HEK293 (cell line): Measurements from ENCODE around the gene ISY1.

Experiments used
- CTCF ChIA-PET: fragments of 350-600 bp; formaldehyde crosslinking; extraction: SDS; loops from one replicate; lab custom pipeline; 2021; ENCODE audit warnings: antibody characterized with exemption; lab: Yijun Ruan, JAX
- POLR2A ChIA-PET: fragments of 300-600 bp; formaldehyde crosslinking; extraction: SDS; loops from one replicate; lab custom pipeline; 2020; ENCODE audit warnings: antibody characterized with exemption, inconsistent platforms; lab: Yijun Ruan, JAX
- H3K27ac ChIP-seq: fragments of 200-500 bp; sonication (Bioruptor generic); 2 replicates; pipeline ENCODE4 v1.5.1; 2014; ENCODE audit warnings: low read depth, low read length, control low read depth, inconsistent platforms; ENCODE audit errors: extremely low read depth
- H3K36me3 ChIP-seq, 2 experiments: fragments of 200-500 bp in 1 of 2; sonication (Bioruptor generic) in 1 of 2; 1 replicate in 1 of 2; 2 replicates in 1 of 2; pipeline ENCODE4 v1.5.1; 2014 to 2017; ENCODE audit warnings: inconsistent platforms in 2 of 2, low read length in 2 of 2; ENCODE audit not compliant: control insufficient read depth in 2 of 2, insufficient read depth in 1 of 2
- H3K4me1 ChIP-seq: fragments of 200-500 bp; sonication (Bioruptor generic); 2 replicates; pipeline ENCODE4 v1.5.1; 2014; ENCODE audit warnings: mild to moderate bottlenecking, low read length, inconsistent platforms; ENCODE audit not compliant: control insufficient read depth, insufficient read depth
- H3K4me3 ChIP-seq: 2 replicates; pipeline ENCODE4 v1.5.1; 2011; ENCODE audit warnings: low read depth, mild to moderate bottlenecking, control low read depth, low read length, moderate library complexity
- H3K9me3 ChIP-seq: fragments of 200-500 bp; sonication (Bioruptor generic); 2 replicates; pipeline ENCODE4 v1.5.1; 2014; ENCODE audit warnings: low read depth, low read length, inconsistent platforms; ENCODE audit not compliant: control insufficient read depth, insufficient read depth
- BCL6B ChIP-seq: fragments of 450-650 bp; formaldehyde crosslinking; IDR thresholded peaks from 2 replicates; pipeline ENCODE4 v1.5.1; 2017; ENCODE audit warnings: missing biosample characterization, missing genetic modification characterization
- GFI1B ChIP-seq: fragments of 450-650 bp; formaldehyde crosslinking; IDR thresholded peaks from 2 replicates; pipeline ENCODE4 v1.5.1; 2016; ENCODE audit warnings: missing biosample characterization, missing genetic modification characterization
- HOXD13 ChIP-seq: sonication (generic); formaldehyde crosslinking; IDR thresholded peaks from 2 replicates; pipeline ENCODE4 v1.8.0; 2022; ENCODE audit warnings: missing genetic modification reagents, borderline replicate concordance
- KLF16 ChIP-seq: fragments of 450-650 bp; formaldehyde crosslinking; IDR thresholded peaks from 2 replicates; pipeline ENCODE4 v1.5.1; 2017; ENCODE audit warnings: missing biosample characterization, missing genetic modification characterization
- KLF7 ChIP-seq: fragments of 450-650 bp; formaldehyde crosslinking; IDR thresholded peaks from 2 replicates; pipeline ENCODE4 v1.5.1; 2016; ENCODE audit warnings: missing biosample characterization, missing genetic modification characterization, borderline replicate concordance
- MZF1 ChIP-seq: fragments of 450-650 bp; formaldehyde crosslinking; IDR thresholded peaks from 2 replicates; pipeline ENCODE4 v1.5.1; 2017; ENCODE audit warnings: missing biosample characterization, missing genetic modification characterization, borderline replicate concordance
- PRDM1 ChIP-seq: fragments of 450-650 bp; formaldehyde crosslinking; IDR thresholded peaks from 2 replicates; pipeline ENCODE4; 2016; ENCODE audit warnings: missing biosample characterization, missing genetic modification characterization
- PRDM10 ChIP-seq: fragments of 450-650 bp; formaldehyde crosslinking; IDR thresholded peaks from 2 replicates; pipeline ENCODE4 v1.5.1; 2016; ENCODE audit warnings: missing biosample characterization, missing genetic modification characterization
- SP2 ChIP-seq: fragments of 450-650 bp; formaldehyde crosslinking; IDR thresholded peaks from 2 replicates; pipeline ENCODE4 v1.5.1; 2016; ENCODE audit warnings: missing biosample characterization, missing genetic modification characterization
- ZBTB44 ChIP-seq: fragments of 450-650 bp; IDR thresholded peaks from 2 replicates; pipeline ENCODE4 v1.5.1; 2018; ENCODE audit warnings: missing biosample characterization, mild to moderate bottlenecking, missing genetic modification characterization
- ZNF114 ChIP-seq: fragments of 450-650 bp; formaldehyde crosslinking; IDR thresholded peaks from 2 replicates; pipeline ENCODE4 v1.5.0; 2017; ENCODE audit warnings: missing biosample characterization, missing genetic modification characterization
- ZNF138 ChIP-seq: fragments of 450-650 bp; formaldehyde crosslinking; IDR thresholded peaks from 2 replicates; pipeline ENCODE4 v1.5.1; 2016; ENCODE audit warnings: missing biosample characterization, missing genetic modification characterization, borderline replicate concordance
- ZNF18 ChIP-seq: fragments of 450-650 bp; formaldehyde crosslinking; IDR thresholded peaks from 2 replicates; pipeline ENCODE4 v1.5.1; 2016; ENCODE audit warnings: missing biosample characterization, missing genetic modification characterization
- ZNF221 ChIP-seq: fragments of 450-650 bp; formaldehyde crosslinking; IDR thresholded peaks from 2 replicates; pipeline ENCODE4 v1.5.1; 2017; ENCODE audit warnings: missing biosample characterization, missing genetic modification characterization, borderline replicate concordance
- ZNF426 ChIP-seq: fragments of 450-650 bp; formaldehyde crosslinking; IDR thresholded peaks from 2 replicates; pipeline ENCODE4 v1.5.1; 2017; ENCODE audit warnings: missing biosample characterization, missing genetic modification characterization, mild to moderate bottlenecking, inconsistent platforms, moderate library complexity
- ZNF473 ChIP-seq: fragments of 450-650 bp; formaldehyde crosslinking; IDR thresholded peaks from 2 replicates; pipeline ENCODE4 v1.5.1; 2017; ENCODE audit warnings: missing biosample characterization, missing genetic modification characterization
- ZNF639 ChIP-seq: fragments of 450-650 bp; formaldehyde crosslinking; IDR thresholded peaks from 2 replicates; pipeline ENCODE4 v1.5.1; 2016; ENCODE audit warnings: missing biosample characterization, missing genetic modification characterization
- ZNF707 ChIP-seq: fragments of 450-650 bp; formaldehyde crosslinking; IDR thresholded peaks from 2 replicates; pipeline ENCODE4 v1.5.1; 2016; ENCODE audit warnings: missing biosample characterization, missing genetic modification characterization
- ZNF792 ChIP-seq: fragments of 450-650 bp; formaldehyde crosslinking; IDR thresholded peaks from 2 replicates; pipeline ENCODE4 v1.5.1; 2016; ENCODE audit warnings: missing biosample characterization, missing genetic modification characterization
- ZSCAN18 ChIP-seq: fragments of 450-650 bp; formaldehyde crosslinking; IDR thresholded peaks from 2 replicates; pipeline ENCODE4 v1.5.1; 2016; ENCODE audit warnings: missing biosample characterization, missing genetic modification characterization

Gene ISY1

GRCh38 chr3:129131465-129132088 lies 29.3 kb downstream of the ISY1 start (continued):
- 0 out of 2 replicates have a peak, but pooled peaks have one; percentile 9 for TF ChIP-seq PRDM10 (tag by site-specific recombination)
- TF ChIP-seq, all 188 proteins: peak for 1

- no peak overlapping the region for H3K4me3 ChIP-seq
- ChIA-PET CTCF (no interaction called here), POLR2A (no interaction called here)
- no peaks in the 10 kb centered on the region for H3K9me3 ChIP-seq
- peaks cover 0 to 78% of the 10 kb centered on the region in 2 experiments; a peak in 2 of 3 replicates for H3K36me3 ChIP-seq
- no peak overlapping the region for H3K27ac ChIP-seq
- TF ChIP-seq ZNF792 (tag by site-specific recombination): no peak
- no peak for TF ChIP-seq ZNF138
- TF ChIP-seq GFI1B (tag by site-specific recombination): no peak
- H3K4me1 ChIP-seq: no peaks in the 10 kb centered on the region
Measured at GRCh38 chr3:129130291-129130813, 30.5 kb downstream of the ISY1 start.

GRCh38 chr3:129128357-129129155 lies 32.3 kb downstream of the ISY1 start:
- H3K4me1 ChIP-seq: no peaks in the 10 kb centered on the region
- H3K27ac ChIP-seq: no peak overlapping the region
- ChIA-PET POLR2A (no interaction called here), CTCF (no interaction called here)
- no peak overlapping the region for H3K4me3 ChIP-seq
- peaks cover 0 to 62% of the 10 kb centered on the region in 2 experiments; a peak in 1 of 3 replicates for H3K36me3 ChIP-seq
- H3K9me3 ChIP-seq: no peaks in the 10 kb centered on the region
- TF ChIP-seq KLF7 (tag by site-specific recombination): no peak
- TF ChIP-seq ZNF426: no peak
- no peak for TF ChIP-seq PRDM1 (tag by site-specific recombination)
- TF ChIP-seq ZSCAN18 (tag by site-specific recombination): no peak
- no peak for TF ChIP-seq ZNF707 (tag by site-specific recombination)
- TF ChIP-seq ZNF639 (tag by site-specific recombination): no peak
- no peak for TF ChIP-seq BCL6B (tag by site-specific recombination)
- no peak for TF ChIP-seq HOXD13
- TF ChIP-seq KLF16 (tag by site-specific recombination): no peak
- no peak for TF ChIP-seq ZNF18 (tag by site-specific recombination)
- no peak for TF ChIP-seq MZF1 (tag by site-specific recombination)
- no peak for TF ChIP-seq ZNF221 (tag by site-specific recombination)
- no peak for TF ChIP-seq SP2 (tag by site-specific recombination)
- no peak for TF ChIP-seq ZNF114 (tag by site-specific recombination)
- no peak for TF ChIP-seq ZNF473 (tag by site-specific recombination)
- no peak for TF ChIP-seq ZBTB44 (tag by site-specific recombination)
